T-cell (primary cell): ENCODE data around the gene UFSP2. TPM values are rescaled to one million over a fixed set of nuclear protein-coding genes. Genes with fewer than 3 reads are reported as not detected.

Source experiments
- ATAC-seq, 4 experiments: fragments of 200-7000 bp in 3 of 4; fragments of 150-1000 bp in 1 of 4; cut with Tn5 transposase; replicated peaks in 1 of 4; 1 replicate in 3 of 4; 2 replicates in 1 of 4; pipeline ENCODE4 v1.10.0; 2021; ENCODE audit warnings: moderate library complexity in 3 of 4, mild to moderate bottlenecking in 2 of 4, moderate number of reproducible peaks in 1 of 4
- CTCF ChIA-PET, 2 donors: fragments of 300-600 bp; sonication (Branson Sonifier 250); formaldehyde crosslinking; loops; one replicate each; lab custom pipeline; 2022; ENCODE audit warnings: antibody characterized with exemption in 2 of 2; lab: Charles Lee
- POLR2A ChIA-PET, 2 donors: fragments of 300-600 bp; sonication (Branson Sonifier 250); formaldehyde crosslinking; loops; one replicate each; lab custom pipeline; 2022; ENCODE audit warnings: antibody characterized with exemption in 2 of 2; lab: Charles Lee
- DNase-seq, 35 experiments: peaks; one replicate each; pipeline versions ENCODE4 v3.0.0 to v3.0.0-alpha.2; 2013 to 2023
- H3K27ac ChIP-seq: one replicate; pipeline ENCODE4 v1.5.1; 2013; ENCODE audit warnings: low read length
- H3K27me3 ChIP-seq, 2 experiments: replicated peaks in 1 of 2; 1 replicate in 1 of 2; 2 replicates in 1 of 2; pipeline versions ENCODE4 v1.6.1 to v1.7.0; 2013; ENCODE audit warnings: low read length in 1 of 2, mixed read lengths in 1 of 2; ENCODE audit not compliant: control insufficient read depth in 2 of 2, insufficient read depth in 2 of 2; ENCODE audit errors: extremely low read depth in 1 of 2
- H3K36me3 ChIP-seq, 2 donors: 1 replicate in 1 of 2; 2 replicates in 1 of 2; pipeline versions ENCODE4 v1.6.1 to v1.7.0; 2013; ENCODE audit warnings: low read length in 1 of 2; ENCODE audit not compliant: control insufficient read depth in 2 of 2, insufficient read depth in 1 of 2; ENCODE audit errors: extremely low read depth in 1 of 2
- H3K4me1 ChIP-seq, 2 experiments: 1 replicate in 1 of 2; 2 replicates in 1 of 2; pipeline versions ENCODE4 v1.6.1 to v1.7.0; 2013; ENCODE audit warnings: low read length in 2 of 2, mixed read lengths in 1 of 2; ENCODE audit not compliant: insufficient read depth in 2 of 2, control insufficient read depth in 1 of 2; ENCODE audit errors: extremely low read depth in 1 of 2
- H3K4me3 ChIP-seq, 2 donors: 1 replicate in 1 of 2; 2 replicates in 1 of 2; pipeline versions ENCODE4 v1.5.1 to v1.7.0; 2013; ENCODE audit warnings: mild to moderate bottlenecking in 2 of 2, low read length in 1 of 2, moderate library complexity in 1 of 2; ENCODE audit not compliant: control insufficient read depth in 1 of 2; ENCODE audit errors: extremely low read depth in 1 of 2
- H3K9me3 ChIP-seq: 2 replicates; pipeline ENCODE4 v1.7.0; 2013
- H3K27ac Mint-ChIP-seq, 2 donors: one replicate each; pipeline ENCODE4 v1.8.0; 2020 to 2021; ENCODE audit warnings: mild to moderate bottlenecking in 2 of 2, mixed read lengths in 2 of 2
- H3K27me3 Mint-ChIP-seq, 2 donors: one replicate each; pipeline ENCODE4 v1.8.0; 2021 to 2022; ENCODE audit warnings: mixed read lengths in 2 of 2
- H3K36me3 Mint-ChIP-seq: one replicate; pipeline ENCODE4 v1.8.0; 2021; ENCODE audit warnings: mixed read lengths
- H3K4me1 Mint-ChIP-seq, 3 donors: one replicate each; pipeline ENCODE4 v1.8.0; 2020 to 2022; ENCODE audit warnings: mixed read lengths in 3 of 3, mild to moderate bottlenecking in 1 of 3
- H3K4me3 Mint-ChIP-seq, 3 donors: one replicate each; pipeline ENCODE4 v1.8.0; 2020 to 2022; ENCODE audit warnings: mild to moderate bottlenecking in 3 of 3, mixed read lengths in 3 of 3, moderate library complexity in 3 of 3
- H3K9me3 Mint-ChIP-seq, 3 donors: one replicate each; pipeline ENCODE4 v1.8.0; 2020 to 2022; ENCODE audit warnings: mixed read lengths in 3 of 3
- WGBS: methylation state at CpG from one replicate; pipeline ENCODE4 v1.1.5; 2013; ENCODE audit warnings: missing lambda C conversion rate; ENCODE audit not compliant: insufficient coverage; 5-methylcytosine and 5-hydroxymethylcytosine counted together
- total RNA-seq, 35 experiments: library from RNA in 6 of 35; stranded (reverse) in 6 of 35; fragments of 120-200 nt in 1 of 35; gene quantifications; one replicate each; pipeline versions ENCODE4 v1.2.1 to v1.2.4 and lab custom pipeline; 2013 to 2026

UFSP2 gene
- total RNA-seq, 5 donors from 2014 or later (not counting 1 experiment from before 2014, with no cell fraction given): 13.9 to 30.1 (median 20.3) TPM

GRCh38 chr4:185358959-185359358 lies 66.8 kb downstream of the UFSP2 start:
- ATAC-seq (no peak), DNase-seq (no peak)
- Mint-ChIP-seq H3K9me3 (no peaks in the 10 kb centered on the region), H3K36me3 (peaks cover 39% of the 10 kb centered on the region), H3K27me3 (no peaks in the 10 kb centered on the region), H3K4me1 (no peaks in the 10 kb centered on the region), H3K4me3 (no peak overlapping the region), H3K27ac (no peak overlapping the region)
- Histone ChIP-seq H3K36me3 (peaks cover 6 to 20% of the 10 kb centered on the region in 2 donors), H3K4me1 (no peaks in the 10 kb centered on the region), H3K27me3 (no peaks in the 10 kb centered on the region), H3K27ac (no peak overlapping the region), H3K4me3 (no peak overlapping the region), H3K9me3 (no peaks in the 10 kb centered on the region)
- CTCF ChIA-PET: no interaction called here
- 93% methylated on average over 3 of the region's 4 CpGs for WGBS
- POLR2A ChIA-PET: no interaction called here

GRCh38 chr4:185358514-185358913 lies 67.2 kb downstream of the UFSP2 start:
- ChIA-PET POLR2A (no interaction called here), CTCF (no interaction called here)
- no peak overlapping the region for H3K27ac ChIP-seq
- no peaks in the 10 kb centered on the region for H3K27me3 Mint-ChIP-seq
- H3K27me3 ChIP-seq: no peaks in the 10 kb centered on the region
- ATAC-seq (no peak), DNase-seq (no peak)
- H3K27ac Mint-ChIP-seq: no peak overlapping the region
- H3K36me3 Mint-ChIP-seq: peaks cover 40% of the 10 kb centered on the region
- 100% methylated on average over 2 of the region's 4 CpGs for WGBS
- H3K4me3 ChIP-seq: no peak overlapping the region
- no peaks in the 10 kb centered on the region for H3K4me1 Mint-ChIP-seq
- no peaks in the 10 kb centered on the region for H3K9me3 ChIP-seq
- H3K4me1 ChIP-seq: no peaks in the 10 kb centered on the region
- H3K9me3 Mint-ChIP-seq: no peaks in the 10 kb centered on the region
- H3K36me3 ChIP-seq: peaks cover 6 to 21% of the 10 kb centered on the region in 2 donors
- no peak overlapping the region for H3K4me3 Mint-ChIP-seq

DNA sequence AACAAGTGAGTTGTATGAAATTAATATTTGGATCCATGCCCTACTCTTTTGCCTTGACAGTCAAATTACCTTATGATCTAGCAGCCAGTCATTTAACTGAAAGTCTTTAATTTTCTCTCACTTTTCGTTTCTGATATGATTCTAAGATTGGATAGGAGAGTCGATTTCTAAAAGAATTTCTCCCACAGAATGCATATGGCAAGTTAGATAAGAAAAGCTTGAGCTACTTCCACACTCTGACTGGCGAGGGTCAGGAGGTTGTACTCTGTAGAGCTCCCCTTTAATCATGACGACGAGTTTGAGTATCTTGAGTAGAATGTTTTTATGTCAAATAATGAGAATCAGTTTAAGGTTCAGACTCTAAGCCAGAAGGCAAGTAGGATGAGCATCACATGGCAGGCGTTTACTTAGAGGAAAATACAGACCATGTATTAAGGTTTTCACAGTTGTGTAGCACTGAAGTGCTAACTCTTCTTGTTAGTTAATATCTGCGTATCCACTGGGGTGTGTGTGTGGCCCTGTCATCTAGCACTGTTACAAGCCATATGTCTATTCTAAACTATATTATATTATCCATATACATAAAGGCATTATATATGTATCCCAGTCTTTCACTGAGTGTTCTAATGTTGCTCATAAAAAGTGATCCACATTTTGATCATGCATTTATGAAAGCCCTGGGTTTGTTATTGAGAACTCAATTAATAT lies 67.9 kb downstream of the UFSP2 start:
- POLR2A ChIA-PET: no interaction called here
- Histone ChIP-seq H3K4me3 (no peak overlapping the region), H3K27me3 (no peaks in the 10 kb centered on the region), H3K36me3 (peaks cover 6 to 26% of the 10 kb centered on the region in 2 donors), H3K4me1 (no peaks in the 10 kb centered on the region), H3K27ac (no peak overlapping the region), H3K9me3 (no peaks in the 10 kb centered on the region)
- H3K27ac Mint-ChIP-seq: no peak overlapping the region
- CTCF ChIA-PET: no interaction called here
- DNase-seq: no peak
- 89% methylated on average over 4 of the region's 7 CpGs for WGBS
- no peaks in the 10 kb centered on the region for H3K27me3 Mint-ChIP-seq
- no peak overlapping the region for H3K4me3 Mint-ChIP-seq
- peaks cover 39% of the 10 kb centered on the region for H3K36me3 Mint-ChIP-seq
- no peak for ATAC-seq
- H3K4me1 Mint-ChIP-seq: no peaks in the 10 kb centered on the region
- no peaks in the 10 kb centered on the region for H3K9me3 Mint-ChIP-seq

GRCh38 chr4:185357211-185357610 lies 68.6 kb downstream of the UFSP2 start:
- no peaks in the 10 kb centered on the region for H3K4me1 ChIP-seq
- H3K27ac ChIP-seq: no peak overlapping the region
- H3K4me1 Mint-ChIP-seq: no peaks in the 10 kb centered on the region
- DNase-seq (no peak), ATAC-seq (no peak)
- peaks cover 46% of the 10 kb centered on the region for H3K36me3 Mint-ChIP-seq
- no peaks in the 10 kb centered on the region for H3K27me3 Mint-ChIP-seq
- POLR2A ChIA-PET: no interaction called here
- no peaks in the 10 kb centered on the region for H3K9me3 ChIP-seq
- WGBS: 87% methylated on average over 3 of the region's 5 CpGs
- H3K9me3 Mint-ChIP-seq: no peaks in the 10 kb centered on the region
- CTCF ChIA-PET: no interaction called here
- no peak overlapping the region for H3K4me3 Mint-ChIP-seq
- H3K27me3 ChIP-seq: no peaks in the 10 kb centered on the region
- H3K36me3 ChIP-seq: peaks cover 6 to 30% of the 10 kb centered on the region in 2 donors
- H3K27ac Mint-ChIP-seq: no peak overlapping the region
- no peak overlapping the region for H3K4me3 ChIP-seq

DNA sequence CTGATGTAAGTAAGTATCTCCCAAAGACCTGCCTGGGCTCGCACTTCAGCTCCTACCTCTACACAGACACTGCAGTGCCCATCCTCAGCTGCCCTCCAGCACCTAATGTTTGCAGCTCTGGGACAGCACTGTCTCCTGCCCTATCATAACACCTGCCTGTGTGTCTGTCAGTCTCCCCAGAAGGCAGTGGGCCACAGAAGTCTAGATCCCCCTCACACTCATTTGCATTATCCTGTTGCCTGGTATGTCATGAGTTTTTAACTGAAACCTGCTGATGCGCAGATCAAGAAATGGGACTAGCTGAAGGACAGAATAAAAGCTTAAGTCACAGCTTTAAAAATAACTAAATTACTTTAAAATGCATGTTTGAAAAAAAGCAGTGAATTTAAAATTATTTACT lies 73.0 kb downstream of the UFSP2 start:
- no peak overlapping the region for H3K4me3 Mint-ChIP-seq
- H3K36me3 Mint-ChIP-seq: peaks cover 76% of the 10 kb centered on the region
- DNase-seq (no peak), ATAC-seq (no peak)
- peaks cover 0 to 2% (median 0%) of the 10 kb centered on the region in 3 donors for H3K4me1 Mint-ChIP-seq
- Histone ChIP-seq H3K27ac (no peak overlapping the region), H3K36me3 (peaks cover 0 to 30% of the 10 kb centered on the region in 2 donors), H3K4me1 (no peaks in the 10 kb centered on the region), H3K27me3 (no peaks in the 10 kb centered on the region), H3K9me3 (no peaks in the 10 kb centered on the region), H3K4me3 (no peak overlapping the region)
- ChIA-PET CTCF (interaction anchor here in 1 of 2 donors (0.6 kb wide), 1 partner anchor 160 kb away, joined by 3 read pairs; no protein-coding TSS in a partner anchor), POLR2A (no interaction called here)
- 89% methylated on average over 1 of the region's 2 CpGs for WGBS
- no peaks in the 10 kb centered on the region for H3K27me3 Mint-ChIP-seq
- H3K9me3 Mint-ChIP-seq: no peaks in the 10 kb centered on the region
- H3K27ac Mint-ChIP-seq: no peak overlapping the region

GRCh38 chr4:185352202-185352601 lies 73.6 kb downstream of the UFSP2 start:
- Histone ChIP-seq H3K27ac (no peak overlapping the region), H3K27me3 (no peaks in the 10 kb centered on the region), H3K9me3 (no peaks in the 10 kb centered on the region), H3K4me3 (no peak overlapping the region), H3K4me1 (no peaks in the 10 kb centered on the region), H3K36me3 (peaks cover 0 to 25% of the 10 kb centered on the region in 2 donors)
- H3K4me1 Mint-ChIP-seq: peaks cover 0 to 2% (median 0%) of the 10 kb centered on the region in 3 donors
- ATAC-seq (no peak), DNase-seq (no peak)
- no peaks in the 10 kb centered on the region for H3K27me3 Mint-ChIP-seq
- H3K9me3 Mint-ChIP-seq: no peaks in the 10 kb centered on the region
- no peak overlapping the region for H3K4me3 Mint-ChIP-seq
- H3K27ac Mint-ChIP-seq: no peak overlapping the region
- ChIA-PET POLR2A (no interaction called here), CTCF (interaction anchor here in 1 of 2 donors (0.6 kb wide), 1 partner anchor 161 kb away, joined by 3 read pairs; no protein-coding TSS in a partner anchor)
- peaks cover 73% of the 10 kb centered on the region for H3K36me3 Mint-ChIP-seq
- 83% methylated on average over 6 of the region's 7 CpGs for WGBS
